M059J (cell line): ENCODE measurements around the gene GARIN6. TPM values are rescaled to one million over a fixed set of nuclear protein-coding genes. Genes with fewer than 3 reads are reported as not detected.
"Not testable (repeated sequence)": the region's sequence is repeated elsewhere in the genome, so short reads cannot be mapped to it uniquely, and the experiment has no call there.

Experiments
- DNase-seq: peaks from one replicate; pipeline ENCODE4 v3.0.0-alpha.2; 2012; ENCODE audit warnings: low read depth
- total RNA-seq: library from RNA; depleted of rRNA; stranded (reverse); fragments of >200 nt; shearing (Covaris generic); gene quantifications from 2 replicates; pipeline ENCODE4 v1.2.3, GENCODE V29; 2014; rRNA removed

GARIN6 gene
- not detected in 2 replicates for total RNA-seq

DNA sequence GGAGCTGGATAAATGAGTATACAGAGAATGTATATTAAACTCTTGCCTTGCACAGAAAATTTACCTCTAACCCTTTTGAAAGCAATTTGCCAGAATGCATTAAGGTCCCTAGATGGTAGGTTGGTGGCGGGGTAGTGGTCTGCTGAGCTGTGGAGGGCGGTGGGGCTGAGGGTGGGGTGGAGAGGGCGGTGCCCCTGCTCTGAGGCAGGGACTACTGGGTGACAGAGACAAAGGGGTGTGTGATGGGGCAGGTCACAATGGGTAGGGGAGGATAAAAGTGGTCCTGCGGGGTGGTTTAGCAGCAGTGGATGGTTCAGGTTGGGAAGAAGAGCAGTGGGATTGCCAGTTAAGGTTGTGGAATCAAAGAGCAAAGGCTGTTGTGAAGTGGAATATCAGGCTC, at the start of gene GARIN6:
TSS of gene GARIN6 (plus strand) at position 301 of the 400 bp plus-strand sequence. CDS start 422 bp downstream, outside the sequence.
- DNase-seq, result no peak

DNA sequence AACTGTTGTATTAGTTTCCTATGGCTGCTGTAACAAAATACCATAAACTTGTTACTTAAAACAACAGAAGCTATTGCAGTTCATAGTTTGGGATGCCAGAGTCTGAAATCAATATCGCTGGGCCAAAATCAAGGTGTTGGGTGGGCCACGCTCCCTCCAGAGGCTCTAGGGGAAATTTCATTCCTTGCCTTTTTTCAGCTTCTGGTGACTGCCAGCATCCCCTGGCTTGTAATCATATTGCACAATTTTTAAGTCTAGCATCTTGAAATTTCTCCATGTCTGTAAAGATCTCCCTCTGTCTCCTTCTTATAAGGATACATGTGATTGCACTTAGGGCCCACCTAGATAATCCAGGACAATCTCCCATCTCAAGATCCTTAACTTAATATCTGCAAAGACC, 48.8 kb upstream of the GARIN6 start:
- DNase-seq, result no peak

DNA sequence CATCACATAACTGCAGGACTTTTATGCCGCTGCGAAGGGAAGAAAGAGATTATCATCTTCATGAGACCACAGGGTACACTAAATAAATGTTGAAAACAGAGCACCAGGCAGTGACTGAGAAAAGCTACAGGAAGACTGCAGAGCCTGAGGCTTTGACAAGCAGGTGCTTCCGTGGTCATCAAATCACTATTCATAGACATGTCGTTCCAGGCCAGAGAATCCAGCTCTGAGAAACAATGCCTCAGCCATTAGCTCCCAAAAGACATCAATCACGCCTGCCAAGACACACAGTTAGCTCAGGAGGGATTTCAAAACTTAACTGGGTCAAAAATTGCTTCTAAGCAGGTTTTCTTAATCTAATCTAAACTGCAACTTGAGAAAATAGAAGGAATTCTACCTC, 47.2 kb upstream of the GARIN6 start:
- peak; percentile 2 for DNase-seq

DNA sequence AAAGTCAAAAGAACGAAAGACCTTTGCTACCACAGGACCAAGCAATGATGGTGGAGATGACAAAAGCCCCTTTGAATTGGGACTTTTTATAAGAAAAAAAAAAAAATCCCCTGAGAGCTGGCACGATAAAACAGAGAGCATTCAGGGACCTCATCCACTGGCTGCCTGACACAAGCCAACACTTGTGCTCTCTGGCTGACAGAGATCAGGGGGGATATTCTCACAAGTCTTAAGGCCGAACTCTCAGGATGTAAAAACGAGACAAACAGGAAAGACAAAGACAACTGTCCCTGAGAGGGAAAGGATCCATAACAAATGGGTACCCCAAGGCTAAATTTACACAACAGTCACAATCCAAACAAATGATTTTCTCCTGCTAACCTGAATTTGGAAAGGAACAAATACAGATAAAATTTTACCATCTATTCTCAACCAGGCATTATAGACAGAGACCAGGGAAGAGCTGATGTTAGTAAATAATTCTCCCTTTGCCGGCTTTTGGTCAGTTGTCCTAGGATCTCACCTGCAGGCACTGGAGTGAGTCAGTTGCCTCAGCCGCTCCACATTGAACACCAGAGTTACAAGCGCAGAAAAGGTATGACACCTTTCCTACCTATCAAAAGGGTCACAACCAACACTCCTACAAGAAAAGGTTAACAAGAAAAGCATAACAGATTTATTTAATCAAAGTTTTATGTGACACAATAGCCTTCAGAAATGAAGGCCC, 37.9 kb upstream of the GARIN6 start:
- DNase-seq, result no peak

DNA sequence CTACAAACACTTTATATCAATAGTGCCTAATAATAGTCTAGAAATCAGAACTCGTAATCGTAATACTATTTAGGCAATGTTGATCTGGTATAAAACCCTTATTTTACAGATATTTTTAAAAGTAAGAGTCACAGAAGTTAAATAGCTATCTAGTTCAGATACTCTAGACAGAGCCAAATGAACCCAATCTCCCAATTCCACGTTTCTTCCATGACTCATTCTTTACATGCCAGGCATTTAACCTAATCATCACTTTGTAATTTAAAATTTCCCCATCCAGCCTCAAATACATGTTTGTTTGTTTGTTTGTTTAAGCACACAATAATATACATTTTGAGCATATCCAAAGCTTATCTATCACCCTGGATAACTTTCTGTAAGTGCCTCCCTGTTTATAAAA, 36.4 kb upstream of the GARIN6 start:
- peak; percentile 13 for DNase-seq

DNA sequence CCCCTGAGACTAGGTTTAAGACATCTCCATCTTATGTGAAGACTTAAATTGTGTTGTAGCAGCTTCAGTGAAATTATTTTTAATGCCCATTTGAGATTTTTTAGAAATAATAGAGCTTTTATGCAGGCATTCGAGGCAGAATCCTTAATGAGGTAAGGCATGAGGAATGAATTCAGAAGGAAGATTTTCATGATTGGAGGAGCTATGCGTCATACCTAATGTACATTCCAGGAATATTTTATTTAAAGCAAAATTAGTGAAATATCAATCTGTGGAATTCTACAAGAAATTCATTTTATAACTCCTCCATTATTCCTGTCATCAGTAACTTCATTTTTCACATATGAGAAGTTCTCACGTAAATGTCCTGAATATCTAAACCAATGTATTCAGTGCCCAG, 36.0 kb upstream of the GARIN6 start:
- DNase-seq, result no peak

DNA sequence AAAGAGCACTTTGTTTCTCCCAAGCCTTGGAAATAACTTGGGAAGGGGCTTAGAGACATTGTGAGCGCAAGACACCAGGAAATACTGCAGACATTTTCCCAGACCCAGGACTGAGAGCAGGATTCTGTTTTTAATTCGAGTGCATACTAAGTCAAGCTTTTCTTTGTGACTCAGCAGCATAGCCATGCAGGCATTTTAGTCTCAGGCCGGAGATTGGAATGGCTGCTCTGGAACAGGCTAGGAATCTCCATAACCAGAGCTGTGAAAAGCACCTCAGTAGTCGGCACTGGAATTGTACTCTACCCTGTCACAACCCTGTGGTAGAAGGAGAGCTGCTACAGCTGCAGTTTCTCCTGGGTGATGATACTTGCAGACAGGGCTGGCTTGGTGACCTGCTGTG, 28.9 kb upstream of the GARIN6 start:
- DNase-seq, result peak; percentile 6

DNA sequence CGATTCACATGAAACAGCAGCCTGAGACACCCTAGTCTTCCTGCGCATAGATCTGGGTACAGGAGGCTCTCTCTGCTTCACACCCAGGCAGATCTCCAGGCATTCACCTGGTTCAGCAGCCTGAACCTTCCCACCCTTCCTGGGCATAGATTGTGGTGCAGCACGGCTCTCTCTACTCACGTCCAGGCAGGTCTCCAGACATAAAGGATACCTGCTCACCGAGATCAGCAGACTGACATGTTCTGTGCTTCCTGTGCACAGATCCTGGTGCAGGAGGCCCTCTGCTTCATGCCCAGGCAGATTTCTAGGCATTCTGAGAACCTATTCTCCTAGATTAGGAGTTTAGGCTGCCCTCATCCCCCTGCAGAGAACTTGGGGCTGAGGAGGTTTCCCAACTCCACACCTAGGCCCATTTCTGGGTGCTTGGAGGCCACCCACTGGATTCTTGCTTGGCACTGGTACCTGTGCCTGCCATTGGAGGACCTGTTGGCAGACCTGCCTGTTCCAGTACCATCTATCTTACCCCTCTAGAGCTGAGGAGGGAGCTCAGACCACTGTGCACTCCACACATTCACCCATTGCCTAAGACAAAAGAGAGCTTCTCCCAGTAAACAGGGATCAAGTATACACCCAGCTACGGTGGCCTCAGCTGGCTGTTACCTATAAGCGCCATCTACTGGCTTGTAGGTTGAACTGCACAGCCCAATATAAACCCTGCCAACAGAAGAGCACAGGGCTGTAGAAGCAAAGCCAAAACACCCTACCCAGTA, 28.0 kb upstream of the GARIN6 start:
- DNase-seq, result peak; percentile 47

DNA sequence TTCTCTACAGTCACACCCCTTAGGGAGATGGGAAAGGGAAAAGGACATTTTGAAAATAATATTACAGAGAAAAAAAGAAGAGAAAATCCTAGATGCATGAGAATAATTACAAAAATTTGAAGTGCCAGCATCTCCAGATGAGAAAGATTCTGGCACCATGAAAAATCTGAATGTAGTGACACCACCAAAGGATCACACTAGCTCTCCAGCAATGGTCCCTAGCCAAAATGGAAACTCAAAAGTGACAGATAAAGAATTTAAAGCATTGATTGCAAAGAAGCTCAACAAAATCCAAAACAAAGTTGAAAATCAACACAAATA, 27.4 kb upstream of the GARIN6 start:
- DNase-seq, result no peak

DNA sequence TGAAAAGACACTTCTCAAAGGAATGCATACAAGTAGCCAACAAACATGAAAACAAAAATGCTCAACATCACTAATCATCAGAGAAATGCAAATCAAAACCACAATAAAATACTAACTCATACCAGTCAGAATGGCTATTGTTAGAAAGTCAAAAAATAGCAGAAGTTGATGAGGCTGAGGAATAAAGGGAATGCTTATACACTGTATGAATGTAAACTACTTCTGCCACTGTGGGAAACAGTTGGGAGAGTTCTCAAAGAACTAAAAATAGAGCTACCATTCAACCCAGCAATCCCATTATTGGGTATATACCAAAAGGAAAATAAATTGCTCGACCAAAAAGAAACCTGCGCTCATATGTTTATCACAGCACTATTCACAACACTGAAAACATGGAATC, 23.0 kb upstream of the GARIN6 start:
- DNase-seq, result not testable (repeated sequence)

DNA sequence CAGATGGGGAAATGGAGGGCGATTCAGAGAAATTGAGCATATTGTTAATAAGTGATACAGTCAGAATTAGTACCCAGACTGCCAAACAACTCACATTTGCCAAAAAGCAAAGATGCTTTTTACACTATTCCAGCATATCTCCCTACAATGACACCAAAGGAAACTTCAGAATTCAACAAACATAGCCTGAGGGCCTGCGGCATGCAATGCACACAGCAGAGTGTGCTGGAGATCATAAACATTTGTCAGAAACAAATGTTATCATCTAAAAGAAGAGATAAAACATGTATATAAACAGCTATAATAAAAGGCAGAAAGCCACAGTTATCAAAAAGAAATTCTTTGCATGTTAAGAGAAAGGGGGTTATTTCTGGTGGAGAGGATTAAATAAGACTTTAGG, 20.1 kb upstream of the GARIN6 start:
- DNase-seq, result peak; percentile 9

DNA sequence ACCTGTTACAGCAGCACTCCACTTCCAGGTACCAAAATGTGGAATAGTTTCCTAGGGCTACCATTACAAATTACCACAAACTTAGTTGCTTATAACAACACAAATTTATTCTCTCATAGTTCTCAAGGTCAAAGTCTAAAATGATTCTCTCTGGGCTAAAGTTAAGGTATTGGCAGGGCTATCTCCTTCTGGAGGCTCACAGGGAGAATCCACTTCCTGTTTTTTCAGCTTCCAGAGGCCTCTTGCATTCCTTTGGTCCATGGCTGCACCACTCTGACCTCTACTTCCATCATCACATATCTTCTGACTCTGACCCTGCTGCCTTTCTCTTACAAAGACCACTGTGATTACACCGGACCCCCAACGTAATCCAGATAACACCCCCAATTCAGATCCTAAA, 2.9 kb upstream of the GARIN6 start:
- no peak for DNase-seq

DNA sequence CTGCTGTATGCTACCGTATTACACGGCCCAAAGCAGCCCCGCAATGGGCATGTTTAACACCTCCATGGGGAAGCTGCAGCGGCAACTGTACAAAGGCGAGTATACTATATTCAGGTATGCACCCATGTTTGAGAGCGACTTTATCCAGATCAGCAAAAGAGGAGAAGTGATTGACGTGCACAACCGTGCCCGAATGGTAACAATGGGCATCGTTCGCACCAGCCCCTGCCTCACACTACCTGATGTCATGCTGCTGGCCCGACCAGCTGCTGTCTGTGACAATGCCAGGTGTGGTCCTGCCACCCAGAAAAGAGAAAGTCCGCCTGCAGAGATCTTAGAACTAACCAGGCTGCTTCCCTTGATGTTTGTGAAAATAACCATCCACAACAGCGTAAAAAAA, 630 bp downstream of the GARIN6 start:
- no peak for DNase-seq

DNA sequence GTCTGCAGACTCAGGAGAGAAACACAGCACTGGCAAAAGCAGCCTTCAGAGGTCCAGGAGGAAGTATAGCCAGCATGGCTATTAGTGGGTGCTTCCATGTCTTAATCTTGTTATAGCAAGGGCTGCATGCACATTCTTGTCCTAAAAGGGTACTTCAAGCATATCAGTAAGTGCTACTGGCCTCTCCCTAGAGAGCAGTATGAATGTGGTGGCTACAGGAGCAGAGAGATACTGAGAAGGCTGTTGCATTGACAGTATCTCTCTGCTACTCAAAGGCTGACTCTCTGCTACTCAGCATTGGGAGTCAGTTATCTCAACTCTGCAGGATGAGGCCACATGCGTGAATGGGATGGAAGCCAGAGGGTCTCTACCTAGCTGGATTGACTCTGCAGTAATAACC, 2.0 kb downstream of the GARIN6 start:
- DNase-seq, result no peak

DNA sequence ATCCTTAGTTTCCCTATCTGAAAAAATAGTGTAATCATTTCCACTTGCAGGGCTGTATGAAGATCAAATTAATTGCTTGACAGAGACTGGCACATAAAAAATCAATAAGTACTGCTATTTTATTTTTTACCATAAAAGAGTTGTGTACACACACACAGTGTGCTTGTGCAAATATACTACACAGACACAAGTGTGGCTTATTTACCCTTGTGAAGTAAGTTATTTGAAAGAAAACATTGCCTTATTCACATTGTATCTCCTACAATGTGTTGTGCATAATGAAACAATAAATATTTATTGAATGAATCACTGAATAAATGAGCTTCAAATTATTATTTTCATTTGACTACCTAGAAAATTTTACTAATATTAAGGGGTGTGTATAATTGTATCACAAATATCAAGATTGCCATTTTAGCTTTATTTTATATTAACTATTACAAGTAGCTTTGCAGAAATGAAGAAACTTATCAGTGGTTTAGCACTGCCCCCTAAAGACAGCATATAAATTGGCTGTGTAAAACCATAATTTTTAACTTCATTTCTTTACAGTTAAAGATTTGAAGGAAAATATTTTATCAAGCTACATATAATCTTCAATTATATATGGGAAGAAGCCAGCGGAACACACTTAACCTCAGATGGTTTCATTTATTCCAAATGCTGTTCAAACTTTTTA, 11.3 kb downstream of the GARIN6 start:
- peak; percentile 7 for DNase-seq

DNA sequence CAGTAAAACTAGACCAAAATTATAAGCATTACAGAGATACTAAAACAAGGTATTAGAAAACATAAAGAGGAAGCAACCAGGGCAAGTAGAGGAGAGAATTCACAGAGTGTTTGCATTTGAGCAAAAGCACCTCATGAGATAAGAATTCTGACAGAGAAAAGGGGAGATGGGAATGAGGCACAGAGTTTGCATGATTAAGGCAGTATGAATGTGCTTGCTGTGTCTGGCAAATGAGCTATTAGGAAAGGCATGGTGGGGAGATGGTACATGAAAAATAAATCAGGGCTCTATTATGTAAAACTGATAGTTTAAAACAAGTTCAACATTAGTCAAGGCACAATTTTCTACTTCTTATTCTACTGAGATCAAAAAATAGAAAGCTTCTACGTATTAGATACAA, 23.1 kb downstream of the GARIN6 start:
- DNase-seq, result peak; percentile 29

DNA sequence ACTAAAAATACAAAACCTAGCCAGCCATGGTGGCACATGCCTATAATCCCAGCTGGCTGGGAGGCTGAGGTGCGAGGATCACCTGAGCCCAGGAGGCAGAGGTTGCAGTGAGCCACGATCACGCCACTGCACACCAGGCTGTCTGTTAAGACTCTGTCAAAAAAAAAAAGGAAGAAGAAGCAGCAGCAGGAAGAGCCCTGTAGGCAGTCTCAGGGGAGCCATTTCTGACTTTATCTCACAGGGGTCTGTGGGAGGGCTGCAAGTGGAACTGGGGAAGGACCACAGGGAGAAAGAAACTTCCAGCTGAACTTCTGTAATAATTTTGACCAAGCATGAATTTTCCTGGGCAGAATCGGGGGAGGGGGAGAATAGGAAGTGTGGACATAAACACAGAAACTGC, 32.7 kb downstream of the GARIN6 start:
- no peak for DNase-seq

DNA sequence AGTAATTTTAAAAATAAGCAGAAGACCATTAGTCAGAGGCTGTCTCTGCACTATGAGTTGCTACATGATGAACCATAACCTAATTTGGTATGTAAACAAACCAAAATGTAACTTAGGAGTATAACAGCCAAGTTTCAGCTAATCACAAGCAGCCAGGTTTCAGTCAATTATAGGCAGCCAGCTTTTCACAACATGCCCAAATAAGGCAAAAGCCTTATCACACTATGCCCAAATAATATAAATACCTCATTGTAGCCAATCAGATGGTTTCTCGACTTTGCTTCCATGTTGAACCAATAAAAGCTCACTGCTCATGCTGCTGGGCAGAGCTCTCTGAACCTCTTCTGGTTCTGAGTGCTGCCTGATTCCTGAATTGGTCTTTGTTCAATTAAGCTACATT, 38.6 kb downstream of the GARIN6 start:
- no peak for DNase-seq

DNA sequence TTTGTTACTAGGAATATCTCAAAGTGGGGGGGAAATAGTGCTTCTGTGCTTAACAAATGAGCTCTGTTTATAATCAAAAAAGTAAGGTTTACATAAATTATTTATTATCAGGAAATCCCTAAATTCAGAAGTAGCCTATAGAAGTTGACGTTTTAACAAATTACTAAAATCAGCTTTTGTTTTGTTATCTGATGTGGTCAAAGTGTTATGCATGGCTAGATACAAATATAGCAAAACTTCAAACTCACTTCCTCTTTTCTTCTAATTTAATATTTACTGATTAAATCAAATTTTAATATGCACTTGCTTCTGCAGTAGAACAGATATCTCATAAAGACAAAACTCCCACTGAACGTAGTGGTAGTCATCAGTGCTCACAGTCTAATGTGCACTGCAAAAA, 47.5 kb downstream of the GARIN6 start:
- DNase-seq, result no peak
